GM18505 (cell line): ENCODE data around the gene MORF4L1.

Experiments
- ATAC-seq: cut with Tn5 transposase; IDR thresholded peaks from one replicate; pipeline ENCODE4 v1.9.1; 2021; ENCODE audit not compliant: unreplicated experiment
- POLR2A ChIP-seq: IDR thresholded peaks from 4 replicates; pipeline ENCODE4 v1.6.1; 2011; ENCODE audit warnings: borderline replicate concordance; ENCODE audit not compliant: insufficient read depth, insufficient read length; ENCODE audit errors: extremely low read depth

MORF4L1 gene

GRCh38 chr15:78944669-78945407, 72.1 kb downstream of the MORF4L1 start, which contains the start of gene CTSH:
Gene CTSH (minus strand): TSS chr15:78945046. CDS start chr15:78944981, 65 bp downstream.
- peak; percentile 63 for ATAC-seq
- TF ChIP-seq POLR2A = peak; percentile 91

GRCh38 chr15:78946493-78946892, 73.8 kb downstream of the MORF4L1 start:
- TF ChIP-seq POLR2A = no peak
- ATAC-seq = no peak

GRCh38 chr15:78947506-78947905, 74.8 kb downstream of the MORF4L1 start:
- TF ChIP-seq POLR2A = no peak
- ATAC-seq = no peak
